NB4 (cell line): ENCODE data around the gene FTCD.

Source experiments
- MAX ChIP-seq: IDR thresholded peaks from 2 replicates; pipeline ENCODE4 v1.6.1; 2011; ENCODE audit warnings: low read depth, low read length
- MYC ChIP-seq: IDR thresholded peaks from 2 replicates; pipeline ENCODE4 v1.6.1; 2011; ENCODE audit warnings: low read depth, low read length
- POLR2A ChIP-seq: IDR thresholded peaks from 2 replicates; pipeline ENCODE4 v1.6.1; 2011; ENCODE audit warnings: mild to moderate bottlenecking; ENCODE audit not compliant: insufficient read length; ENCODE audit errors: extremely low read depth
- TF ChIP-seq, protein P1 (sequence below): IDR thresholded peaks from one replicate; pipeline ENCODE4 v1.5.1; 2012; ENCODE audit warnings: low read depth, low read length

GRCh38 chr21:46191686-46192575 is 36.6 kb upstream of the FTCD start:
- TF ChIP-seq, protein P1, sequence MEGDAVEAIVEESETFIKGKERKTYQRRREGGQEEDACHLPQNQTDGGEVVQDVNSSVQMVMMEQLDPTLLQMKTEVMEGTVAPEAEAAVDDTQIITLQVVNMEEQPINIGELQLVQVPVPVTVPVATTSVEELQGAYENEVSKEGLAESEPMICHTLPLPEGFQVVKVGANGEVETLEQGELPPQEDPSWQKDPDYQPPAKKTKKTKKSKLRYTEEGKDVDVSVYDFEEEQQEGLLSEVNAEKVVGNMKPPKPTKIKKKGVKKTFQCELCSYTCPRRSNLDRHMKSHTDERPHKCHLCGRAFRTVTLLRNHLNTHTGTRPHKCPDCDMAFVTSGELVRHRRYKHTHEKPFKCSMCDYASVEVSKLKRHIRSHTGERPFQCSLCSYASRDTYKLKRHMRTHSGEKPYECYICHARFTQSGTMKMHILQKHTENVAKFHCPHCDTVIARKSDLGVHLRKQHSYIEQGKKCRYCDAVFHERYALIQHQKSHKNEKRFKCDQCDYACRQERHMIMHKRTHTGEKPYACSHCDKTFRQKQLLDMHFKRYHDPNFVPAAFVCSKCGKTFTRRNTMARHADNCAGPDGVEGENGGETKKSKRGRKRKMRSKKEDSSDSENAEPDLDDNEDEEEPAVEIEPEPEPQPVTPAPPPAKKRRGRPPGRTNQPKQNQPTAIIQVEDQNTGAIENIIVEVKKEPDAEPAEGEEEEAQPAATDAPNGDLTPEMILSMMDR: no peak
- TF ChIP-seq POLR2A (no peak), MYC (no peak), MAX (no peak)
